Stimulated activated CD8-positive, alpha-beta memory T cell treated with anti-CD3 and anti-CD28 coated beads, Interleukin-7, amount 100 ng/mL, for 1 hour (primary cell): Measurements from ENCODE around the gene PCK1.

Source experiments
- DNase-seq, 2 donors: peaks; one replicate each; pipeline ENCODE4 v3.0.0-alpha.2; 2020; ENCODE audit warnings: low read depth in 2 of 2

The PCK1 gene

DNA sequence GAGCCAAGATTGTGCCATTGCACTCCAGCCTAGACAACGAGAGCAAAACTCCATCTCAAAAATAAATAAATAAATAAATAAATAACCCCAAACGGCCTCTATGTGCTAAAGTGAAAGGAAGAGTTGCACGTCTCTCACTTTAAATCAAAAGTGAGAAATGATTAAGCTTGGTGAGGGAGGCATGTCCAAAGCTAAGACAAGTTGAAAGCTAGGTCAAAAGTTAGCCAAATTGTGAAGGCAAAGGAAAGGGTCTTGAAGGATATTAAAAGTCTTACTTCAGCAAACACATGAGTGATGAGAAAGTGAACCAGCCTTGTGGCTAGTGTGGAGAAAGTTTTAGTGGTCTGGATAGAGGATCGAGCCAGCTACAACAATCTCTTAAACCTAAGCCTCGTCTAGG is 45.0 kb downstream of the PCK1 start:
- no peak for DNase-seq

DNA sequence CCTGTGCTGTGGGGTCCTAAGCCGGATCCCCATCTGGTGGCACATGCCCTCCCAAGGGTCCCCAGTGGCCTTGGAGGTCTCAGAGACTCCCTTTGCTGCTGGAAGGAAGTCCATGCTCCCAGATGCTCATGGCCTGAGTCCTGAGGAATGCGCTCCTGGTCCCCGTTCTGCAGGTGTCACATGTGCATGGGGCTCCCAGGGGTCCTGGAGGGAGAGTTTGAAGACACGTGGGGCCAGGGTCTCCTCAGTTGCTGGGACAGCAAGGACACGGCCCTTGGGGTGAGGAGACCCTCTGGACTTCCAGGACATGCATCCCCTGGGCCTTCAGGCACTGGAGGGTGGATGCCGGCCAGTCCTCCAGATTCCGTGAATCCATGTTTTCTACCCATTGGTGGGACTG is 47.6 kb downstream of the PCK1 start:
- no peak for DNase-seq

- DNase-seq: no peak
Measured at GRCh38 chr20:57609086-57609841, 48.4 kb downstream of the PCK1 start.

GRCh38 chr20:57609842-57610167 is 48.9 kb downstream of the PCK1 start:
- DNase-seq: no peak

- no peak for DNase-seq
Measured at GRCh38 chr20:57610261-57610952, 49.5 kb downstream of the PCK1 start.

DNA sequence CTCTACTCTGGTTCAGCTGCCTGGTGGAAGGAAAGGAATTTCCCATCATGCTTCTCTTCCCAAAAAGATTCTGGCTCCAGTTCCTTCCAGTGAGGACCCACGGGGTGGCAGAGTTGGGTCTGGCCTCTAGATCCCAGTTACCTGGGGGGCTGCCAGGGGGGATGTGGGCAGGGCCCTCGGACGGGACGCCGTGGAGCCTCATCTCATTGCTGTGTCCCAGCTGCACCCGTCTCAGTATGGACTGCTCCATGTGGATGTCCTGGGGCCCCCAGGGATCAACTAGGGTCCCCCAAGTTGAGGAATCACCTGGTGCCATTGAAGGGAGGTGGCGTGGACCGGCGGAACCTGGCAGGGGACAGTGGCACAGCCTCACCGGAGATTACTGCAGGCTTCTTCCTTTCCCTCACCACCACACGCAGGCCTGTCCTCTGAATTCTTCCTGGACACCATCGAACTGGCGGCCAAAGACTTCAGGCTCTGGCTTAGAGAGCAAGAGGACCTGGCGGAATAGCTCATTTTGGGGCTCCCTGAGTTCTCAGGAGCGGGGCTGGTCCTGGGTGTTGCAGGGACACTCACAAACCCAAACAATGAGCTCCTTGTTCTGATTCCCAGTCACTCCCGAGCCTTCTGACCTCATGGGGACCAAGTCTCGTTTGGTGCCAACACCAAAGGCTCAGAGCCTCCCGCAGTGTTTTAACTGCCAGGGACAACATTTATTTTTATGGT is 50.8 kb downstream of the PCK1 start:
- DNase-seq: no peak

DNA sequence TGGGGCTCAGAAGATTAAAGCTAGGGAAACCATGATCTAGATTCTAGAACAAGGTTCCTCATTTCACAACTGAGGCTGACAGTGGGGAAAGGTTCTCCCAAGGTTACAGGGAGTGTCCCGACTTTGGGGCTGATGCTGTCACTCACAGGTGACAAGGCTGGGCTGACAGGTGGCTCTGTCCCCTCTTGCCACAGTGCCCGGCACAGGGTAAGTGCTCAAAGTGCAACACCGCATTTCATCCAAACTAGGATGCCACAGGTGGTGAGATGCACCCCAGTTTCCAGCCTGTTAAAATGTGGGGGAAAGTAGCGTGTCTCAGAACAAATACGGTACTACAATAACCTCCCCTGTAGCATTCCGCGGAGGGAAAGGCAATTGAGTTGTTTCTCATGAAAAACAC is 51.5 kb downstream of the PCK1 start:
- no peak for DNase-seq

DNA sequence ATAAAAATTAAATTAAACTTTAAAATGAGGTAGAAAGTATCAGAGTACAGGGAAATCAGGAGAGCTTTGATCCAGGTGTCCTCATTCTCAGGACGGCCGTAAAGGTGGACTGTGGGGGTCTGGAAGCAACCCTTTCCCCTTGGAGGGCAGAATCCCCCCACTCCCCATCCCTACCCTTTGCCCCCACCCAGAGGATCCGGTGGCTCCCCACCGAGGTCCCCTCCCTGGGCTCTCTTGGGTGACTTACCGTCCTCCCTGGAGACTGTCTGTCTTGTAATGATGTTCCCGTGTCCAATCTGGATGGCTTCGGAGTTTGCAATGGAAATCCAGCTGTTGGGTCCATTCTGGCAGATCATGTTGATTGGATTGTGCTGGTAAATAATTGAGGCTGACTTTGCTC is 52.0 kb downstream of the PCK1 start:
- DNase-seq: no peak

DNA sequence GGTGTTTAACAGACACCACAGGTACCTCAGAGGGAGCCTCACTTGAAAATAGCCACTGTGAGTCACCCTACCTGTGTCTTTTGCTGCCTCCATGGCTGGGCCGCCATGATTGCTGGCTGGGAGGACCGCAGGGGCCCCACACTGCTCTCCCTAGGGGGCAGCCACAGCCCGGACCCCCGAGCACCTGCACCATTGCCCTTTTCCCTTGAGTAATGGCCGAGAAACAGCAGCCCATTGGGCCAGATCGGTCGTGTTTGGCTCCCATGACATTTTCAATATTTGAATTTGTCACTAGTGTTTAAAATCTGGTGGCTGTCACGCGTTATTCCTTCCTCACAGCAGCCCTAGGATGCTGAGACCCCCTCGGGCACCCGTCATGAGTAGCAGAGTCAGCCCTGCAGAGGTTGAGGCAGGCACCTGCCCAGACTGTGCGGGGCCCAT is 52.6 kb downstream of the PCK1 start:
- DNase-seq: no peak

DNA sequence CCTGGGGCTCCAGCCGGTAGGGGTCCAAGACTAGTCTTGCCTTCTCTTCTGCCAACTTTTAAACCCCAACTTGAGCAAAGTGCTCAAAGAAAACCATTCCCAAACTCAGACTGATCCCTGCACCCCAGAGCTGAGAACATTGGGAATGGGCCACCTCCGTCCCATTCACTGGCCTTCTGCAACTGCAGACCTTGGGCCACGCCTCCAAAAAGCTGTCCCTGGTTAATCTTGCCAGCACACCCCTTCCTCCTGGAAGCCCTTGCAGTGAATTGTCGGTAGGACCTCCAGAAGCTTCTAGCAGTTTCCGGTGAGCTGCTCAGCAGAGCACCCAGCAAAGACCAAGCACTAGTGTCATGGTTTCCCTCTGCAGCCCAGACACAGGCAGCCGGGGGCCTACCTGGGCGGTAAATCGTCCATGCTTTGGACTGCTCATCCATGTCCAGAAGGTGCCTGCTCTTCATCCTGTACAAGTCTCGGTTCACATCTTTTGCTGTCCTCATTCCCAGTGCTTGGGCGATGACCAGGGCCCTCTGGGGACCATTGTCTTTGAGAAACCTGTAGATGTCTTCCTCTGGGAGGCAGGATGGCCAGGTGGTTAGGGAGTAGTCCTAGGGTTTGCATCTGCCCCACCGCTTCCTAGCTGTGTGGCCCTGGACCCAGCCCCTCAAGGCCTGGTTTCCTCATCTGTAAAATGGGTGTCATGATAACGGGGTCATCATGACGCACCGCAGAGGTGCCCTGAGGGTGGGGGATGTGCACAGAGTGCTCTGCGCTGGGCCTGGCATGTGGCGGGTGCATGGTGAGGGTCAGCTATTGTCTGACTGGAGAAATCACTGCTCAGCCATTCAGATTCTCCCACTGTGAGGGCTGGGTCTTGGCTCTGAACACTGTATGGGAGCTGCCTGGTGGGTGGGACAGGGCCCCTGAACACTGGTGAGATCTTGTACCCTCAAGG is 53.9 kb downstream of the PCK1 start:
- no peak for DNase-seq

GRCh38 chr20:57615445-57615811 is 54.5 kb downstream of the PCK1 start:
- no peak for DNase-seq

DNA sequence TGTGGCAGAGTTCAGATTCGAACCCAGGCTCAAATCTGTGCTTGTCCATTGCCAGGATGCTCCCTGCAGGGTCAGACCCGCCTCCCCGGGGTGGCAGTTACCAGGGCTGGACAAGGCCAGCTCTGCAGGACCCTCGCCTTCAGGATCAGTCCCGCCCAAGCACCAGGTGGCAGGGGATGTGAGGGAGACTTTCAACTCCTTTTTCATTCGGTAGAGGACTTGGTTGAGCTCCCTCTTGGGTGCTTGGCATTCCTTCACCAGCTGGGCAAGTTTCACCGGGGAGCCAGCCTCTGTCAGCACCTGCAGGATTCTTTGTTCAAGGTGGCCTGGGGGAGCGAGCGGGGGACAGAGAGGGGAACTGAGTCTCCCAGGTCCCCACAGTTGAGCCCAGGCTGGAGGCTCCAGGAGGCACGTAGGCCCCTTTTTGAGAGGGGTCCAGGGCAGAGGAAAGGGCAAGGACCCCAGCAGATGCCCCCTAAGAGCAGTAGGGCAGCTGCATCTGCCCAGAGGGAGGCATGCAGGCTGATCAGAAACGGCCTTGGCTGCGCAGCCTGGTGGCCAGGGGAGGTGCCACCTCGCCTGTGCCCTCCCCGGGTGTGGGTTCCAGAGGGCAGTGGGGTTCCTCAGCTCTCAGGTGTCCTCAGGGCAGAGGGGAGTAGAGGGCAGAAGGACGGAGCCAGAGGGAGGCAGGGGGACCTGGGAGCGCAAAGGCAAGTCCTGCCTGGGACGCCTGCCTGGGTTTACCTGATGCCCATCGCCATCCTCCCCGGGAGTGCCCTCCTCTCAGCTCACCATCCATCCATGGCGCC is 55.4 kb downstream of the PCK1 start:
- no peak for DNase-seq

- no peak for DNase-seq
Measured at GRCh38 chr20:57617079-57617795, 56.3 kb downstream of the PCK1 start.
